Glutamatergic neuron (in vitro differentiated cells): ENCODE results near the gene MSX1. TPM values are rescaled to one million over a fixed set of nuclear protein-coding genes. Genes with fewer than 3 reads are reported as not detected.

ENCODE experiments used
- DNase-seq: peaks from one replicate; pipeline ENCODE4 v3.0.0; 2022
- H3K27ac Mint-ChIP-seq: one replicate; pipeline ENCODE4 v1.8.0; 2020; ENCODE audit warnings: mild to moderate bottlenecking, mixed read lengths, inconsistent platforms; ENCODE audit not compliant: unreplicated experiment
- H3K27me3 Mint-ChIP-seq: one replicate; pipeline ENCODE4 v1.8.0; 2020; ENCODE audit warnings: mild to moderate bottlenecking, moderate library complexity, mixed read lengths, inconsistent platforms; ENCODE audit not compliant: unreplicated experiment
- H3K36me3 Mint-ChIP-seq: one replicate; pipeline ENCODE4 v1.8.0; 2020; ENCODE audit warnings: mild to moderate bottlenecking, mixed read lengths, inconsistent platforms; ENCODE audit not compliant: unreplicated experiment
- H3K4me1 Mint-ChIP-seq: one replicate; pipeline ENCODE4 v1.8.0; 2020; ENCODE audit warnings: mild to moderate bottlenecking, low read depth, mixed read lengths, inconsistent platforms; ENCODE audit not compliant: unreplicated experiment
- H3K4me3 Mint-ChIP-seq: one replicate; pipeline ENCODE4 v1.8.0; 2020; ENCODE audit warnings: mild to moderate bottlenecking, mixed read lengths, inconsistent platforms; ENCODE audit not compliant: unreplicated experiment
- H3K9me3 Mint-ChIP-seq: one replicate; pipeline ENCODE4 v1.8.0; 2020; ENCODE audit warnings: mild to moderate bottlenecking, moderate library complexity, mixed read lengths, inconsistent platforms; ENCODE audit not compliant: unreplicated experiment
- CTCF ChIP-seq: fragments of 200-600 bp; sonication (generic); IDR thresholded peaks from one replicate; pipeline ENCODE4 v1.5.0; 2021; ENCODE audit not compliant: partially characterized antibody, unreplicated experiment
- total RNA-seq: library from RNA; stranded (reverse); fragmentation: NEBNext Ultra II Directional; extraction: Animal tissue kit (Norgen Biotek cat#: 25700); gene quantifications from one replicate; pipeline ENCODE4 v1.2.1, GENCODE V29; 2021; ENCODE audit not compliant: unreplicated experiment

MSX1 gene
- total RNA-seq, 1 donor from 2014 or later, result 0.22 TPM

GRCh38 chr4:4849524-4850193, 9.8 kb upstream of the MSX1 start:
- Mint-ChIP-seq H3K27ac (no peak overlapping the region), H3K4me3 (no peak overlapping the region), H3K4me1 (peaks cover 3% of the 10 kb centered on the region), H3K36me3 (no peaks in the 10 kb centered on the region), H3K27me3 (peaks cover 22% of the 10 kb centered on the region), H3K9me3 (peaks cover 7% of the 10 kb centered on the region)
- DNase-seq, result peak; percentile 10
- TF ChIP-seq CTCF, result no peak

DNA sequence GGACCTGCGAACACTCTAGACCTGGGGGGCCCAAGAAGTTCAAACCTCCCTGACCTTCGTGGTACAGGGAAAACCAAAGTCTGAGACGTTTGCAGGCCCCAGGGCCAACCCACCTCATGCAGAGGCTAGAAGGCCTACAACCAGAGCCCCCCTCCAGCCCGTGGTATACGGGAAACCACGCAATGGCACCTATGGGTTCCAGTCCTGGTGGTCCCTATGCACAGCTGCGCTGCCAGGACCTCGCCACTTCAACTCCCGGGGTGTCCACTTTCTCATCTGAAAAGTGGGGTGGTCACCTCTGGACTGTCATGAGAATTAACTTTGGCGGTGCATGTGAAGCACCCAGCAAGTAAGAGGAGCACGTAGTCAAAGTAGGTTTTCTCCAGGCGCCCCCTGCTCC, 8.4 kb upstream of the MSX1 start:
- Mint-ChIP-seq H3K27me3 (peaks cover 26% of the 10 kb centered on the region), H3K9me3 (peaks cover 7% of the 10 kb centered on the region), H3K4me3 (no peak overlapping the region), H3K4me1 (peaks cover 8% of the 10 kb centered on the region), H3K27ac (no peak overlapping the region), H3K36me3 (no peaks in the 10 kb centered on the region)
- DNase-seq, result peak; percentile 5
- no peak for TF ChIP-seq CTCF

GRCh38 chr4:4851906-4852305, 7.6 kb upstream of the MSX1 start:
- peaks cover 7% of the 10 kb centered on the region for H3K9me3 Mint-ChIP-seq
- no peak overlapping the region for H3K4me3 Mint-ChIP-seq
- no peaks in the 10 kb centered on the region for H3K36me3 Mint-ChIP-seq
- TF ChIP-seq CTCF, result no peak
- peaks cover 27% of the 10 kb centered on the region for H3K27me3 Mint-ChIP-seq
- DNase-seq, result no peak
- H3K4me1 Mint-ChIP-seq, result peaks cover 11% of the 10 kb centered on the region
- H3K27ac Mint-ChIP-seq, result no peak overlapping the region

DNA sequence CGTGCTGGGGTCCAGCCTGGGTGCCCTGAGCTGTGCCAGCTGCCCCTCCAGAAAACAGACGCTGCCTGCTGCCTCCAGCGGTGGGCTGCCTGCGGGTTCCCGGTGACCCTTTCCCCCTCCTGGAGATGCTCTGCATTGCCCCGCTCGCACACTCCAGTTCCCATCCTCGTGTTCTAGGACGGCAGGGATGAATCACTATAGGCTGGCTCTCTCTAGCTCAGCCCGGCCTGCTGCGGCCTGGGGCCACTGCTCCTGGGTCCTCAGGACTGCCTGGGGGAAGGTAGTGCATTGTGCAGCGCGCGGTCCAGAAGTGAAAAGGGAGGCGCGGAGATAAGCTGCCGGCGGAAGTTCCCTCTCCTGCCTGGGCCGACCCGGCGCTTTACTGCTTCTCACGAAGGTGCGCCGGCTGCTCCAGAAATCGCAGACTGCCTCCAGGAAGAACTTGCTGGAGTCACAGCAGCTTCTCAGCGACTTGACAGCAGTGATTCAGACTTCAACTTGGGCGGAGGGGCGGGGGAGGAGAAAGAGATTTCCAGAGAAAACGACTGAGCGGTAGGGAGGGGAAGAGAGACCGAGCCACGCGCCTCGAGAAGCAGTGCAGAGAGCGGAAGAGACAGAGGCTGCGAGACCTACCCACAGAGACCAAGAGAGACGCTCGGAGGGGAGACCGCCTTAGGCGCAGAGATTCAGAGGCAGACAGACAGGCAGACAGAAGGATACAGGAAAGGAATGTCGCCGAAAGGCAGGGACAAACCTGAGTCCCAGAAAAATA, 6.7 kb upstream of the MSX1 start:
- Mint-ChIP-seq H3K4me3 (peak overlapping the region; percentile 85), H3K27ac (peak overlapping the region; percentile 38), H3K27me3 (peaks cover 35% of the 10 kb centered on the region), H3K4me1 (peaks cover 16% of the 10 kb centered on the region), H3K36me3 (no peaks in the 10 kb centered on the region), H3K9me3 (peaks cover 8% of the 10 kb centered on the region)
- TF ChIP-seq CTCF, result peak; percentile 62
- peak; percentile 75 for DNase-seq

- no peaks in the 10 kb centered on the region for H3K36me3 Mint-ChIP-seq
- no peak overlapping the region for H3K27ac Mint-ChIP-seq
- peaks cover 8% of the 10 kb centered on the region for H3K9me3 Mint-ChIP-seq
- TF ChIP-seq CTCF, result no peak
- peak overlapping the region; percentile 57 for H3K4me3 Mint-ChIP-seq
- H3K4me1 Mint-ChIP-seq, result peaks cover 20% of the 10 kb centered on the region
- peak; percentile 16 for DNase-seq
- H3K27me3 Mint-ChIP-seq, result peaks cover 40% of the 10 kb centered on the region
These were observed 6.1 kb upstream of the MSX1 start for GRCh38 chr4:4853371-4853823.
